ENCODE measurements around the gene DGCR6L. TPM values are rescaled to one million over a fixed set of nuclear protein-coding genes. Genes with fewer than 3 reads are reported as not detected.
"Not testable (repeated sequence)": the region's sequence is repeated elsewhere in the genome, so short reads cannot be mapped to it uniquely, and the experiment has no call there.

The DGCR6L gene
- total and polyA plus RNA-seq, 2 donors: 61.6 to 62.1 TPM

DNA sequence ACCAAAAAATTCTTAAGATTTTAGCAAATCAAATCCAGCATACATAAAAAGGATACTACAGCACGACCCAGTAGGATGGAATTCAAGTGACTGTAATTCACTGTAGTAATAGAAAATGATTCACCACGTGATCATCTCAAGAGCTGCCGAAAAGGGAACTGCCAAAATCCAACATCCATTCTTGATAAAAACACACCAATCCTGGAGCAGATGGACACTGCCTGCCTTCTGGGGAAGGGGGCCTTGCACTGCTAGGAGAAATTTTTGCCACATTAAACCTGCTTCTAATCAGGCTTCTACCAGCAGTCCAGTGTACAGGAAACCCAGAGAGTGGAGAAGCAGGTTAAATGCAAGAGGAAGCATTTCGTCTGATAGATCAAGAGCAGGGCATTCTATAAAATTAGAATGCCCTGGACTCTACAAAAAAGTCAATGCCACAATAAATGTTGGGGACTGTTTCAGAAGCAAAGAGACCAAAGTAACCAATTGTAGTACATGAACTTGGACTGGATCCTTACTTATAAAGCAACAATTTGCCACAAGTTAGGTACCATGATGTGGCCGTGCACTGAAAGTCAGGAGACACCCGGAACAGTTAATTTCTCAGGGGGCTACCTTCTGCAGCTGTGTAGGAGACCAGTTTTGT lies 1.7 kb downstream of the DGCR6L start:
- H3K36me3 ChIP-seq (ENCODE audit: control insufficient read depth in 2 of 2, insufficient read depth in 2 of 2, low read length in 1 of 2); H3K27ac ChIP-seq (ENCODE audit: low read depth in 1 of 2, low read length in 1 of 2); DNase-seq (ENCODE audit: low read depth in 6 of 9, low spot score in 9 of 9); H3K9me3 ChIP-seq (ENCODE audit: control insufficient read depth in 2 of 2, insufficient read depth in 1 of 2, low read length in 1 of 2); H3K27me3 ChIP-seq (ENCODE audit: control insufficient read depth in 2 of 2, insufficient read depth in 1 of 2, low read length in 1 of 2); H3K4me3 ChIP-seq (ENCODE audit: low read length in 2 of 2): not testable (repeated sequence)
- H3K4me1 ChIP-seq (ENCODE audit: control insufficient read depth in 2 of 2, insufficient read depth in 2 of 2, low read length in 2 of 2): peaks cover 7 to 39% of the 10 kb centered on the region in 2 donors
- 75% methylated on average over 6 of the region's 6 CpGs for WGBS

DNA sequence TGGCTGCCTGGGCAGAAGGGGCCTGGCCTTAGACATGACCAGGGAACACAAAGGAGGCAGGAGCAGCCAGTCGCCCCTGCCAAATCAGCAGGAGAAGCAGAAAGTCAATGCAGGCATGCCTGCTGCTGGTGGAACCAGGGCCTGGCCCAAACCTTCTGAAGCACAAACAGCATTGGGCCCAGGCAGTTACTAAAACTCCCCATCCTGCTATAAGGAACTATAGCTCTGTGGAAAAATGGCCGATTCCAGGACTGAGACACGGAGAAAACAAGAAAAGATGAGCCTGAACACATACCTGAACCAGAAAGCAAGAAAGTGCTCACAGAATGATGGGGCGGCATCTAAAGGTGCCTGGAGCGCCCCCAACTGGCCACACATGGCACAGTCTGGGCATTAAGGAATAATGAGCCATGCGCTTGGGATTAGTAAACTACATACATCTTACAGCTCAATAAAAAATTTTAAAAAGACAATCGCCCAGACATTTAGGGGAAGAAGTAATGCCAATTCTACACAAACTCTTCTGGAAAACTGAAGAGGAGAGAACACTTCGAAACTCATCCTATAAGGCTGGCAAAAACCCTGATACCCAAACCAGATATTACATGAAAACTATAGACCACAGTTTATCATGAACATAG lies 2.3 kb downstream of the DGCR6L start:
- 73% methylated on average over 8 of the region's 8 CpGs for WGBS
- DNase-seq (ENCODE audit: low read depth in 6 of 9, low spot score in 9 of 9): not testable (repeated sequence)

GRCh38 chr22:20316844-20317401 lies 2.9 kb downstream of the DGCR6L start:
- Histone ChIP-seq H3K4me3 (ENCODE audit: low read length in 2 of 2) (no peak overlapping the region), H3K27me3 (ENCODE audit: control insufficient read depth in 2 of 2, insufficient read depth in 1 of 2, low read length in 1 of 2) (no peaks in the 10 kb centered on the region), H3K9me3 (ENCODE audit: control insufficient read depth in 2 of 2, insufficient read depth in 1 of 2, low read length in 1 of 2) (peaks cover 0 to 4% of the 10 kb centered on the region in 2 donors), H3K4me1 (ENCODE audit: control insufficient read depth in 2 of 2, insufficient read depth in 2 of 2, low read length in 2 of 2) (peaks cover 7 to 29% of the 10 kb centered on the region in 2 donors), H3K27ac (ENCODE audit: low read depth in 1 of 2, low read length in 1 of 2) (no peak overlapping the region), H3K36me3 (ENCODE audit: control insufficient read depth in 2 of 2, insufficient read depth in 2 of 2, low read length in 1 of 2) (peaks cover 3 to 11% of the 10 kb centered on the region in 2 donors)
- no peak for DNase-seq (ENCODE audit: low read depth in 6 of 9, low spot score in 9 of 9)
- WGBS: 98% methylated on average over 8 of the region's 8 CpGs

More for the DNA sequence above, 2.3 kb downstream of the DGCR6L start:
- peaks cover 7 to 32% of the 10 kb centered on the region in 2 donors for H3K4me1 ChIP-seq (ENCODE audit: control insufficient read depth in 2 of 2, insufficient read depth in 2 of 2, low read length in 2 of 2)
- peaks cover 3 to 11% of the 10 kb centered on the region in 2 donors for H3K36me3 ChIP-seq (ENCODE audit: control insufficient read depth in 2 of 2, insufficient read depth in 2 of 2, low read length in 1 of 2)
- not testable (repeated sequence) for H3K27me3 ChIP-seq (ENCODE audit: control insufficient read depth in 2 of 2, insufficient read depth in 1 of 2, low read length in 1 of 2); H3K27ac ChIP-seq (ENCODE audit: low read depth in 1 of 2, low read length in 1 of 2); H3K9me3 ChIP-seq (ENCODE audit: control insufficient read depth in 2 of 2, insufficient read depth in 1 of 2, low read length in 1 of 2); H3K4me3 ChIP-seq (ENCODE audit: low read length in 2 of 2)

GRCh38 chr22:20316217-20316843 lies 3.5 kb downstream of the DGCR6L start:
- H3K9me3 ChIP-seq (ENCODE audit: control insufficient read depth in 2 of 2, insufficient read depth in 1 of 2, low read length in 1 of 2): peaks cover 0 to 4% of the 10 kb centered on the region in 2 donors
- no peak overlapping the region for H3K27ac ChIP-seq (ENCODE audit: low read depth in 1 of 2, low read length in 1 of 2)
- H3K36me3 ChIP-seq (ENCODE audit: control insufficient read depth in 2 of 2, insufficient read depth in 2 of 2, low read length in 1 of 2): peaks cover 3 to 11% of the 10 kb centered on the region in 2 donors
- H3K4me1 ChIP-seq (ENCODE audit: control insufficient read depth in 2 of 2, insufficient read depth in 2 of 2, low read length in 2 of 2): peaks cover 7 to 29% of the 10 kb centered on the region in 2 donors
- no peak for DNase-seq (ENCODE audit: low read depth in 6 of 9, low spot score in 9 of 9)
- H3K27me3 ChIP-seq (ENCODE audit: control insufficient read depth in 2 of 2, insufficient read depth in 1 of 2, low read length in 1 of 2): no peaks in the 10 kb centered on the region
- WGBS: 97% methylated on average over 12 of the region's 12 CpGs
- no peak overlapping the region for H3K4me3 ChIP-seq (ENCODE audit: low read length in 2 of 2)

DNA sequence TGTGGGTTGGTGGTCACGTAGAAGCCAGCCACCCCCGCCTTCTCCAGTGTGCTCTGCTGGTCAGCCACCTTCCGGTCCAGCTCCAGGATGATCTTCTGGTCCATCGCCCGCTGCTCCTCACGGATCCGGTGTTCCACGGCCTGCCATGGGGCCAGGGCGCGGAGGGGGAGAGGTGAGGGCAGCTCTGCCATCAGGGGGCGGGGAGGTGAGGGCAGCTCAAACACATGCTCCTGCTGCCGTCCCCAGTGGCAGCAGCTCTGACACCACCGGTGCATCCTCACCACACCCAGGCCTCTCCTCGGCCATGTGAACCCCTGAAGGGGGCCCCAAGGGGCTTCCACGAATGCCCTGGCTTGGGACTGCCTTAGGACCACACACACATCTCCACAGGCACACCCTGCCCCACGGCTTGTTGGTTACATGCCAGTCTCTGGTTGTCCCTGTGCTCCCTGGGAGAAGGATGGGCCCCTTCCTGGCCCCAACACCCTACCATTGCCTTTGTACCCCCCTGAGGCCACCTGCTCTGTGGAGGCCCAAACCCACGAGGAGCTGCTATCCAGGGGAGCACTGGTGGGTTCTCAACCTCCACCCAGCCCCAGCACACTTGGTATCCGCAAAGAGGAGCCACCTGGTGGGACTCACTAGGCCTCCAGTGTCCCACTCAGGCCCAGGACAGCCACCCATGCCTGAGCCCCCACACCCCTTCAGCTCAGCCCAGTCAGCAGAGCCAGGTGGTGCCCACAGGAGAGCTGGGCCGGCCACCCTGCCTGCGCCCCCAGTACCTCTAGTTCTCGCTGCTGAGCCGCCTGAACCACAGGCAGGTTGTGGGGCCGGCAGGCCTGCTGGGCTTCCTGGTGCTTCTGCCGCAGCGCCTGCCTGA lies 4.3 kb downstream of the DGCR6L start:
- 95% methylated on average over 25 of the region's 25 CpGs for WGBS
- Histone ChIP-seq H3K27me3 (ENCODE audit: control insufficient read depth in 2 of 2, insufficient read depth in 1 of 2, low read length in 1 of 2) (no peaks in the 10 kb centered on the region), H3K36me3 (ENCODE audit: control insufficient read depth in 2 of 2, insufficient read depth in 2 of 2, low read length in 1 of 2) (peaks cover 3 to 11% of the 10 kb centered on the region in 2 donors), H3K9me3 (ENCODE audit: control insufficient read depth in 2 of 2, insufficient read depth in 1 of 2, low read length in 1 of 2) (peaks cover 0 to 4% of the 10 kb centered on the region in 2 donors), H3K4me3 (ENCODE audit: low read length in 2 of 2) (no peak overlapping the region), H3K27ac (ENCODE audit: low read depth in 1 of 2, low read length in 1 of 2) (no peak overlapping the region), H3K4me1 (ENCODE audit: control insufficient read depth in 2 of 2, insufficient read depth in 2 of 2, low read length in 2 of 2) (peaks cover 7 to 21% of the 10 kb centered on the region in 2 donors)
- no peak for DNase-seq (ENCODE audit: low read depth in 6 of 9, low spot score in 9 of 9)

GRCh38 chr22:20314741-20315336 lies 5.0 kb downstream of the DGCR6L start:
- H3K4me1 ChIP-seq (ENCODE audit: control insufficient read depth in 2 of 2, insufficient read depth in 2 of 2, low read length in 2 of 2): peaks cover 4 to 18% of the 10 kb centered on the region in 2 donors
- H3K9me3 ChIP-seq (ENCODE audit: control insufficient read depth in 2 of 2, insufficient read depth in 1 of 2, low read length in 1 of 2); H3K27me3 ChIP-seq (ENCODE audit: control insufficient read depth in 2 of 2, insufficient read depth in 1 of 2, low read length in 1 of 2); H3K27ac ChIP-seq (ENCODE audit: low read depth in 1 of 2, low read length in 1 of 2); DNase-seq (ENCODE audit: low read depth in 6 of 9, low spot score in 9 of 9); H3K4me3 ChIP-seq (ENCODE audit: low read length in 2 of 2): not testable (repeated sequence)
- WGBS: 94% methylated on average over 12 of the region's 12 CpGs
- H3K36me3 ChIP-seq (ENCODE audit: control insufficient read depth in 2 of 2, insufficient read depth in 2 of 2, low read length in 1 of 2): peaks cover 3 to 11% of the 10 kb centered on the region in 2 donors

GRCh38 chr22:20314206-20314605 lies 5.7 kb downstream of the DGCR6L start:
- WGBS: 98% methylated on average over 5 of the region's 5 CpGs
- H3K4me1 ChIP-seq (ENCODE audit: control insufficient read depth in 2 of 2, insufficient read depth in 2 of 2, low read length in 2 of 2): peaks cover 4 to 16% of the 10 kb centered on the region in 2 donors
- H3K9me3 ChIP-seq (ENCODE audit: control insufficient read depth in 2 of 2, insufficient read depth in 1 of 2, low read length in 1 of 2); H3K4me3 ChIP-seq (ENCODE audit: low read length in 2 of 2); H3K27me3 ChIP-seq (ENCODE audit: control insufficient read depth in 2 of 2, insufficient read depth in 1 of 2, low read length in 1 of 2); DNase-seq (ENCODE audit: low read depth in 6 of 9, low spot score in 9 of 9); H3K27ac ChIP-seq (ENCODE audit: low read depth in 1 of 2, low read length in 1 of 2): not testable (repeated sequence)
- H3K36me3 ChIP-seq (ENCODE audit: control insufficient read depth in 2 of 2, insufficient read depth in 2 of 2, low read length in 1 of 2): peaks cover 3 to 11% of the 10 kb centered on the region in 2 donors

- H3K27ac ChIP-seq (ENCODE audit: low read depth in 1 of 2, low read length in 1 of 2); H3K4me3 ChIP-seq (ENCODE audit: low read length in 2 of 2); H3K27me3 ChIP-seq (ENCODE audit: control insufficient read depth in 2 of 2, insufficient read depth in 1 of 2, low read length in 1 of 2); DNase-seq (ENCODE audit: low read depth in 6 of 9, low spot score in 9 of 9); H3K4me1 ChIP-seq (ENCODE audit: control insufficient read depth in 2 of 2, insufficient read depth in 2 of 2, low read length in 2 of 2); H3K9me3 ChIP-seq (ENCODE audit: control insufficient read depth in 2 of 2, insufficient read depth in 1 of 2, low read length in 1 of 2): not testable (repeated sequence)
- peaks cover 3 to 11% of the 10 kb centered on the region in 2 donors for H3K36me3 ChIP-seq (ENCODE audit: control insufficient read depth in 2 of 2, insufficient read depth in 2 of 2, low read length in 1 of 2)
- WGBS: 98% methylated on average over 10 of the region's 11 CpGs
These were observed 6.4 kb downstream of the DGCR6L start for GRCh38 chr22:20313306-20314077.
